ENCODE data around the gene RGS19.

RGS19 gene

DNA sequence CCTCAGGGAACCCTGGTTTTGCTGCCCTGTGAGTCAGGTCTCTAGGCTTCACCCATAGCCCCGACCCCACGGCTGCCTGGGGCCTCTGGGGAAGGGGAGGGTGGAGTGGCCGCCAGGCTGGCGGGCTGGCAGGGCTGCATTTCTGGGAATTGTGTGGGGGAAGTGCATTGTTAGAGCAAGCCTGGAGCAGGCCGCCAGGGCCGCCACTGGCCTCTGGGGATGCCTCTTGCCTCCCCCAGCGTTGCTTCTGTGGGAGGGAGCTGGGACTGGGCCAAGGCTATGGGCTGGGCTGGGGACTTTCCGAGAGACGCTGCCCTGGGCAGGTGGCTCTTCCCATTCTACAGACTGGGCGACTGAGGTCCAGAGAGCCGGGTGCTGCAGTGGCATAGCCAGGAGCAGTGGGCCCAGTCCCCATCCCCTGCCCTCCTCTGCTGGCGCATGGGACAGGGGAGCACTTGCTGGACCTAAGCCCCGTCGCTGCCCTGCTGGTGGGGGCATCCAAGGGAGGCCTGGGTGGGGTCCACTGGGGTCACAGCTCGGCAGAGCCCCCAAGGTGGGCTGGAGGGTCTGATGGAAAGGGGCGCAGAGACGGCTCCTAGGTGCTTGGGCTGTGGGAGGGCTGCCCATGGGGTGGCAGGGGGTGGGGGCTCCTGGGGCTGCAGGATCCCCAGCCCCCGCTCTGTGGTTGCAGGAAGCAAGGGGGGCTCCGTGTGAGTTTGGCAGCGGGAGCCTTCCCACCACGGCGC lies 23.3 kb downstream of the RGS19 start:
- Histone ChIP-seq H3K27ac (ENCODE audit: low read depth, low read length) (no peak overlapping the region), H3K4me1 (ENCODE audit: insufficient read depth, low read length) (no peaks in the 10 kb centered on the region), H3K9ac (ENCODE audit: low read length) (no peak overlapping the region), H3K27me3 (ENCODE audit: control insufficient read depth in 1 of 2, insufficient read depth in 2 of 2, low read length in 2 of 2) (peaks cover 0 to 54% of the 10 kb centered on the region in 2 donors), H3K4me3 (ENCODE audit: low read depth in 1 of 2, low read length in 2 of 2) (no peak overlapping the region), H3K36me3 (ENCODE audit: insufficient read depth, low read length) (no peaks in the 10 kb centered on the region), H3K9me3 (ENCODE audit: low read length) (no peaks in the 10 kb centered on the region)

DNA sequence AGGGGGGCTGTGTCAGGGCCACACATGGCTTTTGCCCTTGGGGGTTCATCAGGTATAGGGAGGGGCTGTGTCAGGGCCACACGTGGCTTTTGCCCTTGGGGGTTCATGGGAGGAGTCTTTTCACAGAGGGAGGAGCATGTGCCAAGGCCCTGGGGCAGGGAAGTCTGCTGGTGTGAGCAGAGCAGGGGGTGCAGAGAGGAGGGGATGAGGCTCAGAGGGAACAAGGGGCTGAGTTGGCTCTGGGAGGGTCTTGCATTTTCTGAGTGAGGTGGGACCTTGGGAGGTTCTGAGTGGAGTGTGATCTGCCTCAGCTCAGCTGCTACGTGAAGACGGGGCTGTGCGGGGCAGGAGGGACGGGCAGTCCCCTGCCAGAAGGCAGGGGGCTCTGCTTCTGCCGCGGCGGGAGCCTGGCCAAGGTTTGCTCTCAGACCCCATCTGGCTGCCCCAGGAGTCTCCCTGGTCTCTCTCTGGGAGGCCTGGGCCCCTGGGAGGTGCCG lies 23.9 kb downstream of the RGS19 start:
- Histone ChIP-seq H3K27ac (ENCODE audit: low read depth, low read length) (no peak overlapping the region), H3K36me3 (ENCODE audit: insufficient read depth, low read length) (no peaks in the 10 kb centered on the region), H3K27me3 (ENCODE audit: control insufficient read depth in 1 of 2, insufficient read depth in 2 of 2, low read length in 2 of 2) (peaks cover 4 to 60% of the 10 kb centered on the region in 2 donors), H3K9ac (ENCODE audit: low read length) (no peak overlapping the region), H3K4me3 (ENCODE audit: low read depth in 1 of 2, low read length in 2 of 2) (no peak overlapping the region), H3K9me3 (ENCODE audit: low read length) (no peaks in the 10 kb centered on the region), H3K4me1 (ENCODE audit: insufficient read depth, low read length) (no peaks in the 10 kb centered on the region)

DNA sequence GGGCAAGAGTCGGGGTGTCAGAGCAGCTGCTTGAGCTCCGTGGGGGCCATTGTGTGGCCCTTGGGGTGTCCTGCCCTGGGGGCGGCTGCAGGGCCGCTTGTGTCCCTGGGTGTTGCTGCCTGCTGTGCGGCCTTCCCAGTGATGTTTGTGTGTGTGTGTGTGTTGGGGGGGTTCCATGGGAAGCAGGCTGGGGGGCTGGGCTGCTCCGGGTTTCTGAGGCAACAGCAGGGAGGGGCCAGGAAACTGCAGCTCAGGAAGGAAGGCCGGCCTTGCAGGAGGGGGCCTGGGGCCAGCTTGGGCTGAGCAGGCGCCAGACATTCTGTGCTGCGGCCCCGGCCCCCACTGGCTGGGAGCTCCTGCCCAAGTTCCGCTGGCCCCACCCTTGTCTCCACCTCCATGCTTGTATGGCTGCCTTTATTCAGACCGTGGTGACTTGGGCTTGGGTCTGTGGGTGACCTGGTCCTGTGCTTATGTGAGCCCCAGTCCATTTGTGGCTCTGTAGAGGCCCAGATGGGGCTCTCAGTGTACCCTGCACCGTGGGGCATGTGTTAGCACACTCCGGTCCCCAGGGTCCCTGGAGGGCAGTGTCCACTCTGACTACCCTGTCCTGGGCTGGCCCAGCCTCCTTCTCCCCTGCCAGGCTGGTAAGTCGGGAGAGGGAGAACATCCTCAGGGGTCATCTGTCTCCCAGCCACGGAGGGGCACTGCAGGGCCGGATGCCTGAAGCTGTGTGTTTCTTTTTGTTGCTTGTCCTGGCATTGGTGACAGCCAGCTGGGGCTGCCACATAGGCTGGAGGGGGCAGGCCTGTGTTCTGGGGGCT lies 25.3 kb downstream of the RGS19 start:
- Histone ChIP-seq H3K4me1 (ENCODE audit: insufficient read depth, low read length) (no peaks in the 10 kb centered on the region), H3K4me3 (ENCODE audit: low read depth in 1 of 2, low read length in 2 of 2) (no peak overlapping the region), H3K27ac (ENCODE audit: low read depth, low read length) (no peak overlapping the region), H3K27me3 (ENCODE audit: control insufficient read depth in 1 of 2, insufficient read depth in 2 of 2, low read length in 2 of 2) (peaks cover 12 to 69% of the 10 kb centered on the region in 2 donors), H3K9ac (ENCODE audit: low read length) (no peak overlapping the region), H3K9me3 (ENCODE audit: low read length) (no peaks in the 10 kb centered on the region), H3K36me3 (ENCODE audit: insufficient read depth, low read length) (no peaks in the 10 kb centered on the region)

DNA sequence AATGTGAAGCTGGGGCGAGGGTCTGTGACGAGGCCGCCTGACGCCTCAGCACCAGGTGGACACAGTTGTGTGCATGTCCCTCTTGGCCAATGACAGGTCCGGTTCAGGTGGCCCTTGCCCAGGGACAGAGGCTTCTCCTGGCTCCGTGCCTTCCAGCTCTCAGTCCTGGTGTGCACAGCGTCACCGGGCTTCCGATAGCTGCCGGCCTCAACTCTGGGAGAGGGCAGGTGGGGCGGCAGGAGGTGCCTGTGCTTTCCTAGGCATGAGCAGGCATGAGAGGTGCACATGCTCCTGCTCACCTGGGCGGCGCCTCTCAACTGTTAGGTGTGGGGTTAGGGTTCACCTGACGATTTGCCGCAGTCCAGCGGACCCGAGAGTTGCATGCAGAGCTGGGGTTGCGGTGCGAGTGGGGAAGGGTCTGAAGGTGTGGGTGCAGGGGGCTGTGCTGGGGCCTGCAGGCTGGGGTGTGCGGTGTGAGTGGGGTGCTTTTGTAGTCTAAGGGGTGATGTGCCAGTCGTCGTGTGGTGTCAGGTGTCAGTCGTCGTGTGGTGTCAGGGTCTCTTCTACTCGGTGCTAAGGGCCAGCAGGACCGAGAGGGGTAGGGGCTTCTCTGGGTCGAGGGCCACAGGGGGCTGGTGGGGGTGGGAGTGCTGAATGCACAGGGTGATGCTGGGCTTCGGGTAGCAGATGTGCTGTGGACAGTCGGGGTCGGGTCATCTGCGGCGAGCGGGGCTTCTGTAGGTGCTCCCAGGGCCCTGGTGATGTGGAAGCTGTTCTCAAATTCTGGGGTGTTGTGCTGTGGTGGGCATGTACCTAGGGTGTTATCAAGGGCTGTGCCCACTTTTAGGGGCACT lies 26.1 kb downstream of the RGS19 start:
- Histone ChIP-seq H3K9me3 (ENCODE audit: low read length) (no peaks in the 10 kb centered on the region), H3K27ac (ENCODE audit: low read depth, low read length) (no peak overlapping the region), H3K4me3 (ENCODE audit: low read depth in 1 of 2, low read length in 2 of 2) (no peak overlapping the region), H3K4me1 (ENCODE audit: insufficient read depth, low read length) (no peaks in the 10 kb centered on the region), H3K27me3 (ENCODE audit: control insufficient read depth in 1 of 2, insufficient read depth in 2 of 2, low read length in 2 of 2) (peaks cover 12 to 68% of the 10 kb centered on the region in 2 donors), H3K9ac (ENCODE audit: low read length) (no peak overlapping the region), H3K36me3 (ENCODE audit: insufficient read depth, low read length) (no peaks in the 10 kb centered on the region)

DNA sequence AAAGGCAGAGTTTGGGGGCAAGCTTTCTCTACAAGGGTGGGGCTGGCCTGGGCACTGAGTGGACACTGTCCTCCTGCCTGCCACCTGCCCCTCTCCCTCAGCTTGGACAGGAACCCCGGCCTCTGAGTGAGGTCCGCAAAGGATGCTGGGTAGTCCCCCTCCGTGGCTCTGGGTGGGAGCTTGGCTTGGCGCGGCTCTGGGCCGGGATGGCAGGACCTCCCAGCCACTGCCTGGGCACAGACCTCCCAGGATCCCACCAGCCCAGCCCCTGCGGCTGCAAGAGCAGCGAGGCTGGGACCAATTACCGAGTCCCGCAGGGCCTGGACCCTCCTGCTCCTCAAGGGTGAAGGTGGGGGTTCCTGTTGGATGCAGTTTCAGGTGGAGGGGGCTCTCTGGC lies 27.0 kb downstream of the RGS19 start:
- Histone ChIP-seq H3K4me1 (ENCODE audit: insufficient read depth, low read length) (no peaks in the 10 kb centered on the region), H3K27ac (ENCODE audit: low read depth, low read length) (no peak overlapping the region), H3K4me3 (ENCODE audit: low read depth in 1 of 2, low read length in 2 of 2) (no peak overlapping the region), H3K36me3 (ENCODE audit: insufficient read depth, low read length) (no peaks in the 10 kb centered on the region), H3K9ac (ENCODE audit: low read length) (no peak overlapping the region), H3K27me3 (ENCODE audit: control insufficient read depth in 1 of 2, insufficient read depth in 2 of 2, low read length in 2 of 2) (peaks cover 13 to 69% of the 10 kb centered on the region in 2 donors), H3K9me3 (ENCODE audit: low read length) (no peaks in the 10 kb centered on the region)

DNA sequence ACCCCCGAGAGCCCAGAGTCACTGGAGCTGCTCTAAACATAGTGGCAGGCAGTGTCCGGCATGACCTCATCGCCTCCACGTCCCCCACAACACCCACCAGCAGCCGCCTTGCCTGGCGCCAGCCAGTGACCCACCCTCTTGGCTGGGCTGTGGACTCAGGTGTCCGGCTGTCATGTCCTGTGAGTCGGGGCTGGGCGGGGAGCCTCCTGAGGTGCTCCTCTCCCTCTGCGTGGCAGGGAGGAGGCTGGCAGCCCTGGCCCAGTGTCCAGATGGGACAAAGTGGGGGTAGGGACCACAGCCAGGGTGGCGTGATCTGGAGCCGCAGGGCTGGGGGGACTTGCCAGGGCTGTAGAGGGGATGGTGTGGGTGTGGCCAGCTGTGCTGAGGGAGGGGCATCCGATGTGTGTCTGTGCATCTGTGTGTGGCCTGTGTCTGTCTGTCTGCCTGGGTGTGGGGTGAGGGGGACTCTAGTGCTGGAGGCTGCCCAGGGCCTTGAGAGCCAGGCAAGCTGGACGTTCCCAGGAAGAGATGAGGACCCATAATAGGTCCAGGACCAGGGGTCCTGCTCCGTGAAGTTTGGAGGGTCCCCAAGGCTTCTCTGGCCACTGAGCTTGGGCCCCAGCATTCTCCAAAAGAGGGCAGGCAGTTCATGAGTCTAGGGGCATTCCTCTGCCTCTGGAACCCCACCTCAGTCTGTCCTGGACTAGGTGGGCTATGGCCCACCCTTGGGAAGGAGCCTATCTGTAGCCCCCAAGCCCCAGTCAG lies 27.6 kb downstream of the RGS19 start:
- Histone ChIP-seq H3K4me1 (ENCODE audit: insufficient read depth, low read length) (no peaks in the 10 kb centered on the region), H3K27me3 (ENCODE audit: control insufficient read depth in 1 of 2, insufficient read depth in 2 of 2, low read length in 2 of 2) (peaks cover 19 to 69% of the 10 kb centered on the region in 2 donors), H3K36me3 (ENCODE audit: insufficient read depth, low read length) (no peaks in the 10 kb centered on the region), H3K9me3 (ENCODE audit: low read length) (no peaks in the 10 kb centered on the region), H3K9ac (ENCODE audit: low read length) (no peak overlapping the region), H3K27ac (ENCODE audit: low read depth, low read length) (no peak overlapping the region), H3K4me3 (ENCODE audit: low read depth in 1 of 2, low read length in 2 of 2) (no peak overlapping the region)

DNA sequence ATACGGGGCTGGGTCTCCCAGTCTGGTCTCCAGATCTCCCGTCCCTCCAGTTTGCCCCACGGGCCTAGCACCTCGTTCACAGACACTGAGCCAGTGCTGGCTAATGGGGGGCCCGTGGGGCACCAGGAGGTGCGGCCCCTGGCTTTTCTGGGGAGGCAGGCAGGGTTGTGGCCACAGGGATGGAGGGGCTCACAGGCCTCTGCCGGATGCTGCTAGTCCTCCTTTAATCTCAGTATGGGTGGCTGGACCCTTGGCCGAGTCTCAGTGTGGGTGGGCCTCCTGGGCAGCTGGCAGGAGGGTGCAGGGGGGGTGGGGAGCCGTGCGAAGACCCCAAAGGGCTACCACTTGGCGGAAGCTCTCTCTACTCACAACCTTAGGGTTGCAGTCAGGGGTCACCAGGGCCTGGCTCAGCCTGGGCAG lies 28.3 kb downstream of the RGS19 start:
- no peaks in the 10 kb centered on the region for H3K9me3 ChIP-seq (ENCODE audit: low read length)

DNA sequence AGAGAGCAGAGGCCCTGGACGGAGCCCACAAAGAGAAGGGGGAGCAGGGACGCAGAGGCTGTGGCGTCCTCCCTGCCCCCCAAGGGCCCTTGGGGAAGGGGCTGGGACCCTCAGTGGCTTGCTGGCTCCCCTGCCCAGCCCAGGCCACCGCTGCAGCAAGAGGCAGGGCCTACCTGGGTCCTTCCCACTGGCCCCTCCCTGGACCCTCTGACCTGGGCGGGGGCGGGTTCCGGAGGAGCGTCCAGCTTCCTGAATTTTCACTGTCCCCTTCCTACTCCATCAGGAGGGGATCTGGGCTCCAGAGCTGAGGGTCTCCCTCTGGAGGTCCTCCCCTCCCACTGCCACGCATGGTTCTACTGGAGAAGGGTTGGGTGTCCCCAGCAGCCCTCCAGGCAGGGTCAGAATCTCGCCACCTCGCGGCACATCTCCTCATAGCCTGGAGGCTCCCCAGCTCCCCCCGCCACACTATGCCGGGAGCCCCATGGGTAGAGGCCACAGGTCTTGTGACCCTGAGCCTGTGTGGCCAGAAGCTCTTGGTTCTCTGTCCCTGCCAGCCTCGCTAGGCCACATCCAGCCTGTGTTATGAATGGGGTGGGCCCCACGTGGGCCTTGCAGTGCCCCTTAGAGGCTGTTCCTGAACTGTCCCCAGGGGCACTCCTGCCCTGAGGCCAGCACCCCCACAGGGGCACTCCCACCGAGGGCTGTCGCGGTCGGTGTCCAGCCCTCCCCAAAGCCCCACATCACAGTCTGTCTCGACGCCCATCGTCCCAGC lies 28.9 kb downstream of the RGS19 start:
- H3K4me3 ChIP-seq (ENCODE audit: low read depth in 1 of 2, low read length in 2 of 2): no peak overlapping the region
- no peaks in the 10 kb centered on the region for H3K9me3 ChIP-seq (ENCODE audit: low read length)
- no peaks in the 10 kb centered on the region for H3K4me1 ChIP-seq (ENCODE audit: insufficient read depth, low read length)
- no peaks in the 10 kb centered on the region for H3K36me3 ChIP-seq (ENCODE audit: insufficient read depth, low read length)
- H3K9ac ChIP-seq (ENCODE audit: low read length): no peak overlapping the region
- H3K27ac ChIP-seq (ENCODE audit: low read depth, low read length): no peak overlapping the region
- H3K27me3 ChIP-seq (ENCODE audit: control insufficient read depth in 1 of 2, insufficient read depth in 2 of 2, low read length in 2 of 2): peaks cover 20 to 70% of the 10 kb centered on the region in 2 donors

More for the DNA sequence above, 28.3 kb downstream of the RGS19 start:
- no peaks in the 10 kb centered on the region for H3K4me1 ChIP-seq (ENCODE audit: insufficient read depth, low read length)
- H3K4me3 ChIP-seq (ENCODE audit: low read depth in 1 of 2, low read length in 2 of 2): no peak overlapping the region
- H3K27me3 ChIP-seq (ENCODE audit: control insufficient read depth in 1 of 2, insufficient read depth in 2 of 2, low read length in 2 of 2): peaks cover 20 to 68% of the 10 kb centered on the region in 2 donors
- H3K9ac ChIP-seq (ENCODE audit: low read length): no peak overlapping the region
- H3K36me3 ChIP-seq (ENCODE audit: insufficient read depth, low read length): no peaks in the 10 kb centered on the region
- no peak overlapping the region for H3K27ac ChIP-seq (ENCODE audit: low read depth, low read length)

DNA sequence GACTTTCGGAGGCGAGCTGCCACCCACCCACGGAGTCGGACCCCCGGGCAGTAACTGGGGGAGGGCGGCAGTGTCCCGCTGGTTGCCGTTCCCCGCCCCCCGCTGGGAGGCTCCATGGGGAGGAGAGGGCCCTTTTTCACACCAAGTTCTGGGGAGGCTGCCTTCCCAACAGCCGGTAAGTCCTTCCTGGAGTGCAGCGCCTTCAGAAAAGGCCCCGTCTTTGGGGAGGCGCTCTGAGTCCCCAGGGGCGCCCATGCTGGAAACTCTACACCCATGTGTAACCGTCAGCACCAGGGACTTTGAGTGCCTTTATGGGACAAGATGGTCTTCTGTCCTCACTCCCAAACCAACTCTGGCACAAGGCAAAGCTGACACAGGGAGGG lies 29.4 kb downstream of the RGS19 start:
- Histone ChIP-seq H3K4me1 (ENCODE audit: insufficient read depth, low read length) (no peaks in the 10 kb centered on the region), H3K4me3 (ENCODE audit: low read depth in 1 of 2, low read length in 2 of 2) (no peak overlapping the region), H3K27ac (ENCODE audit: low read depth, low read length) (no peak overlapping the region), H3K27me3 (ENCODE audit: control insufficient read depth in 1 of 2, insufficient read depth in 2 of 2, low read length in 2 of 2) (peaks cover 20 to 74% of the 10 kb centered on the region in 2 donors), H3K9me3 (ENCODE audit: low read length) (no peaks in the 10 kb centered on the region), H3K36me3 (ENCODE audit: insufficient read depth, low read length) (no peaks in the 10 kb centered on the region), H3K9ac (ENCODE audit: low read length) (no peak overlapping the region)

Measured in muscle layer of colon (tissue), 2 donors.